ENCODE results near the gene PRDM16.

The PRDM16 gene

DNA sequence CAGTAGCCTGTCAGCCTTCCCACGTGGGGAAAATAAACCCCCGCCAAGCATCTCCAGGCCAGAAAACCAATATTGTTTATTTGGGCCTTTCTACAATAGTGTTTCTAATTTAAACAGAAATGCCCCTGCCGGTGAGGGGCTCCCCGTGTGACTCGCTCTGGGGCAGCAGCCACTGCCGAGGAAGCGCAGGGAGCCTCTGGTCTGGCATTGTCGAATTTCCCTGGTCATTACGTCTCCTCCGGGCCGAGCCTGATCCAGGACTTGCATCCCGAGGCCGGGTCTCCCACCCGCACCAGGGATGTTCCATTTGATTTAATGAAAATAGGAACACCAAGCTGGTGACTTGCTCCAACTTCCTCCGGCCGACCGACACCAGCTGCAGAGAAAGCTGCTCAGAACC, 20.5 kb downstream of the PRDM16 start:
- TF ChIP-seq, protein P1, sequence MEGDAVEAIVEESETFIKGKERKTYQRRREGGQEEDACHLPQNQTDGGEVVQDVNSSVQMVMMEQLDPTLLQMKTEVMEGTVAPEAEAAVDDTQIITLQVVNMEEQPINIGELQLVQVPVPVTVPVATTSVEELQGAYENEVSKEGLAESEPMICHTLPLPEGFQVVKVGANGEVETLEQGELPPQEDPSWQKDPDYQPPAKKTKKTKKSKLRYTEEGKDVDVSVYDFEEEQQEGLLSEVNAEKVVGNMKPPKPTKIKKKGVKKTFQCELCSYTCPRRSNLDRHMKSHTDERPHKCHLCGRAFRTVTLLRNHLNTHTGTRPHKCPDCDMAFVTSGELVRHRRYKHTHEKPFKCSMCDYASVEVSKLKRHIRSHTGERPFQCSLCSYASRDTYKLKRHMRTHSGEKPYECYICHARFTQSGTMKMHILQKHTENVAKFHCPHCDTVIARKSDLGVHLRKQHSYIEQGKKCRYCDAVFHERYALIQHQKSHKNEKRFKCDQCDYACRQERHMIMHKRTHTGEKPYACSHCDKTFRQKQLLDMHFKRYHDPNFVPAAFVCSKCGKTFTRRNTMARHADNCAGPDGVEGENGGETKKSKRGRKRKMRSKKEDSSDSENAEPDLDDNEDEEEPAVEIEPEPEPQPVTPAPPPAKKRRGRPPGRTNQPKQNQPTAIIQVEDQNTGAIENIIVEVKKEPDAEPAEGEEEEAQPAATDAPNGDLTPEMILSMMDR (IDR thresholded peaks at IDR 0.05; ENCODE audit: low read depth, low read length): no peak
- H3K27me3 ChIP-seq (ENCODE audit: insufficient read depth, low read depth, severe bottlenecking): no peaks in the 10 kb centered on the region
- H3K27ac ChIP-seq: no peak overlapping the region
- H3K36me3 ChIP-seq: no peaks in the 10 kb centered on the region
- no peaks in the 10 kb centered on the region for H3K9me3 ChIP-seq (ENCODE audit: severe bottlenecking)
- DNase-seq: no peak
- no peak overlapping the region for H3K4me3 ChIP-seq (ENCODE audit: low read depth, low read length)

DNA sequence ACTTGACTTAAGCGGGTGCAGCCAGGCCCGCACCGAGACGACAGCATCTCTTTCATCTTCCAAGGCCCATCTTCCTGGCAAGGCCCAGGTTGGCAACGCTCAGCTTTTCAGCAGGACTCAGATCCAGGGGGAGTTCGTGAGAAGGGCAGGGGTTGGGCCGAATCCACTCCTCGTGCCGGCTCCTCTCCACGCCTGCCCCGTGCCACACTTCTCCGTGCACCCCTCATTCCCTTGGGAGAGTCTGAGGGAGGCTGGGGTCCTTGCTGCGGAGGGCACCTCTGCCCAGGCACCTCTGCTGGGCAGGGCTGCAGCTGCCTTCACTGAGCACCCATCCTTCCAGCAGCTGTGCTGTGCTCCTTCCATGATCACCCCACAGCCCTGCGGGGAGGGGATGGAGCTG, 22.3 kb downstream of the PRDM16 start:
- Histone ChIP-seq H3K27ac (no peak overlapping the region), H3K9me3 (ENCODE audit: severe bottlenecking) (no peaks in the 10 kb centered on the region), H3K4me3 (ENCODE audit: low read depth, low read length) (no peak overlapping the region), H3K36me3 (no peaks in the 10 kb centered on the region), H3K27me3 (ENCODE audit: insufficient read depth, low read depth, severe bottlenecking) (no peaks in the 10 kb centered on the region)
- DNase-seq: no peak
- TF ChIP-seq, protein P1 (IDR thresholded peaks at IDR 0.05; ENCODE audit: low read depth, low read length): no peak

DNA sequence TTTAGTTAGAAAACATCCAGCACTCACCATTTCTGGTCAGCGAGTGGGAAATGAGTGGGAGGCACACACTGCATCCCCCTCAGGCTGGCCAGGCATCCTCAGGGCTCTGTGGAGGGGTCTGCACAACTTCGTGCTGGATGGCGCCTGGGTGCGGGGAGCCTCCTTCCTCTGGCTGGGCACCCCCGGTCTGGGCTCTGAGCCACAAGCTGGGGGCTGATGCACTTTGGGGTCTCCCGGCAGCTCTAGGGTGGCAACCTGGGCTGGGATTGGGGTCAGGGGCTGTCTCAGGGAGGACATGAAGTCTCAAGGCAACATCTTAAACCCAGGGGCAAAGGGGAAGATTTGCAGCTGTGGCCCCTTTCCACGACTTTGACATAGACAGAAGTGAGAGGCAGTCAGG, 23.5 kb downstream of the PRDM16 start:
- no peak overlapping the region for H3K4me3 ChIP-seq (ENCODE audit: low read depth, low read length)
- no peak for DNase-seq
- no peak overlapping the region for H3K27ac ChIP-seq
- TF ChIP-seq, protein P1 (IDR thresholded peaks at IDR 0.05; ENCODE audit: low read depth, low read length): no peak
- no peaks in the 10 kb centered on the region for H3K9me3 ChIP-seq (ENCODE audit: severe bottlenecking)
- H3K27me3 ChIP-seq (ENCODE audit: insufficient read depth, low read depth, severe bottlenecking): no peaks in the 10 kb centered on the region
- H3K36me3 ChIP-seq: no peaks in the 10 kb centered on the region

DNA sequence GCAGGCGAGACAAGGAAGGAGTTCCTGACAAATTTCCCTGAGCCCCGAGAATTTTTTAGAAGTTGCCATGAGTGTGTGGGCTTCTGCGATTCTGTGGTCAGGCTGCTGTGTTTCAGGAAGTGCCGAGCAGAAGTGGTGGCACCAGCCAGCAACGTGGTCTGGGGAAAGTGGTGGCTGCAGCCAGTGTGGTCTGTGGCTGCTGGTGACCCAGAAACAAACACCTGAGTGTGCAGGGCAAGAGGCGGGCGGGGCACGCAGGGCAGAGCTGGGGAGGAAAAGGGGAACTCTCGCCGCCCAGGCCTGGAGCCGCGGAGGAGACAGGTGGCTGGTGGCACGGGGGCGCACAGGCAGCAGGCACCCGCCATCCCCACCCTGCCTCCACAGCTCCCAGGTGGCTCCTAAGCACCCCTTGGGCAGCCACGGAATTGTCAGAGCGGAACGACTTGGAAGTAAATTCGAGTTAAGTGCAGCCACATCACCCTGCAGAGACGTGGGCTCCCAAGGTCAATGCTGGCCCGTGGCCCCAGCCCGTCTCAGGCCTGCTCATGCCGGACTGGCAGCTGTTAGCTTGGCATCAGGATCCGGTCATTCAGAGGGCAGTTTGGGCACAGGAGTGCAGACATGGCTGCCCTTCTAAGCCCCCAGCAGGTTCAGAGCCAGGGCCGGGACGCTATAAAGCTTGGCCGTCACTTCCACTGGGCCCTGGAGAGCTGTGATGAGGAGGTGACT, 25.1 kb downstream of the PRDM16 start:
- no peaks in the 10 kb centered on the region for H3K36me3 ChIP-seq
- DNase-seq: no peak
- H3K9me3 ChIP-seq (ENCODE audit: severe bottlenecking): no peaks in the 10 kb centered on the region
- H3K27ac ChIP-seq: no peak overlapping the region
- no peaks in the 10 kb centered on the region for H3K27me3 ChIP-seq (ENCODE audit: insufficient read depth, low read depth, severe bottlenecking)
- H3K4me3 ChIP-seq (ENCODE audit: low read depth, low read length): no peak overlapping the region
- TF ChIP-seq, protein P1 (IDR thresholded peaks at IDR 0.05; ENCODE audit: low read depth, low read length): no peak

DNA sequence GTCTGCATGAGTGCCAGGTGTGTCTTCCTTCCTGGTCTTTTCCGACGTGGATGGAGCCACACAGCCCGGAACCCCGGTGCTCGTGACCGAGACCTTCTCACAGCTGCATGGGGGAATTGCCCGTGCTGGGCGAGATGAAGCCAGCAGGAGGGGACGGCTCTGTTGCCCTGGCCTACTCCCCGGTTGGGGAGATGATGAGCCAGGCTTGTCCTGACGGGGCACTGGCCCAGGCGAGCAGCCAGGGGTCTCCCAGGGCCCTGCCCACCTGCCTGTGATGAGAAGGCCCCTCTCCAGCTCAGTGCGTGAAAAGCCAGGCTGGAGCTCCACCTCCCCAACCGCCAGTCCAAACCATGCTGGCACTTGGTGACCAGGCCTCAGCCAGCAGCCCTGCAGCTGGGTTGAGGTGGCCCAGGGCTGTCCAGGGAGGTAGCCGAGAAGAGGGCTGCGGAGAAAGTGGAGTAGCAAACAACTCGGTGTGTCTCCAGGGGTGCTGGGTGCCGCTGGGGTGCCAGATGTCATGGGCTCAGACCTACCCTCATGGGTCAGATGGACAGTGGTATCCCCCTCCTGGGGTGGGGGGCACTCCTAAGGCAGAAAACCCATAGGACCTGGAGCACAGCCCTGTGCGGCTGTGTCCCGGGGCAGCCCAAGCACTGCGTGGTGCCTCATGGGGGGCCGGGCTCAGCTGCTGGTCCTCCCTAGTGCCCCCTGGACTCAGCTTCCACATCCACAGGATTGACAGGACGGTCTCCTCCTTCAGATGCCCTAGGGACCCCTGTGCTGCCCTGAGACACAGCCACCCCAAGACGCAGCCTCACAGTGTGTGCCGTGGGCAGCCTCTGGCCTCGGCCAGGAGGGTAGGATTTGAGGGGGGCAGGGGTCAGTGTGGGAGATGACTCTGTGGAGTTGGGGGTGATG, 26.1 kb downstream of the PRDM16 start:
- no peaks in the 10 kb centered on the region for H3K36me3 ChIP-seq
- no peak overlapping the region for H3K4me3 ChIP-seq (ENCODE audit: low read depth, low read length)
- no peaks in the 10 kb centered on the region for H3K9me3 ChIP-seq (ENCODE audit: severe bottlenecking)
- no peaks in the 10 kb centered on the region for H3K27me3 ChIP-seq (ENCODE audit: insufficient read depth, low read depth, severe bottlenecking)
- TF ChIP-seq, protein P1 (IDR thresholded peaks at IDR 0.05; ENCODE audit: low read depth, low read length): no peak
- DNase-seq: no peak
- H3K27ac ChIP-seq: no peak overlapping the region

All from WERI-Rb-1 (cell line).